Stimulated activated memory B cell treated with anti-CD40 and anti-IgM and Interleukin-4, amounts not matched to agents 10 μg/mL and 1 μg/mL and 100 μg/mL, for 72 hours (primary cell): ENCODE data around the gene ACSL5.
"Not testable (repeated sequence)": the region's sequence is repeated elsewhere in the genome, so short reads cannot be mapped to it uniquely, and the experiment has no call there.

Experiments used
- ATAC-seq: fragments of 150-1000 bp; cut with Tn5 transposase; 2 replicates; pipeline ENCODE4 v1.10.0; 2021
- H3K27ac Mint-ChIP-seq: one replicate; pipeline ENCODE4 v1.8.0; 2022; ENCODE audit warnings: mild to moderate bottlenecking, mixed read lengths
- H3K27me3 Mint-ChIP-seq: one replicate; pipeline ENCODE4 v1.8.0; 2022; ENCODE audit warnings: mixed read lengths
- H3K36me3 Mint-ChIP-seq: one replicate; pipeline ENCODE4 v1.8.0; 2022; ENCODE audit warnings: mixed read lengths
- H3K4me1 Mint-ChIP-seq: one replicate; pipeline ENCODE4 v1.8.0; 2022; ENCODE audit warnings: mixed read lengths
- H3K4me3 Mint-ChIP-seq: one replicate; pipeline ENCODE4 v1.8.0; 2022; ENCODE audit warnings: mild to moderate bottlenecking, moderate library complexity, mixed read lengths
- H3K9me3 Mint-ChIP-seq: one replicate; pipeline ENCODE4 v1.8.0; 2022; ENCODE audit warnings: mixed read lengths

The ACSL5 gene

GRCh38 chr10:112379635-112380296 lies 5.8 kb downstream of the ACSL5 start:
- Mint-ChIP-seq H3K4me1 (peaks cover 84% of the 10 kb centered on the region), H3K9me3 (no peaks in the 10 kb centered on the region), H3K27me3 (no peaks in the 10 kb centered on the region), H3K27ac (peak overlapping the region; percentile 29), H3K4me3 (no peak overlapping the region), H3K36me3 (peaks cover 33% of the 10 kb centered on the region)
- no peak for ATAC-seq

GRCh38 chr10:112382515-112383235 lies 8.8 kb downstream of the ACSL5 start:
- Mint-ChIP-seq H3K27me3 (no peaks in the 10 kb centered on the region), H3K9me3 (no peaks in the 10 kb centered on the region), H3K27ac (peak overlapping the region; percentile 12), H3K4me1 (peaks cover 81% of the 10 kb centered on the region), H3K36me3 (peaks cover 36% of the 10 kb centered on the region), H3K4me3 (no peak overlapping the region)
- no peak for ATAC-seq

- H3K27ac Mint-ChIP-seq, result no peak overlapping the region
- peak; percentile 66 for ATAC-seq
- H3K4me1 Mint-ChIP-seq, result peaks cover 81% of the 10 kb centered on the region
Observed at GRCh38 chr10:112383325-112383724, 9.4 kb downstream of the ACSL5 start.

GRCh38 chr10:112384141-112384540 lies 10.2 kb downstream of the ACSL5 start:
- H3K27me3 Mint-ChIP-seq, result no peaks in the 10 kb centered on the region
- peak overlapping the region; percentile 3 for H3K27ac Mint-ChIP-seq
- no peaks in the 10 kb centered on the region for H3K9me3 Mint-ChIP-seq
- H3K36me3 Mint-ChIP-seq, result peaks cover 36% of the 10 kb centered on the region
- no peak for ATAC-seq
- peaks cover 81% of the 10 kb centered on the region for H3K4me1 Mint-ChIP-seq
- no peak overlapping the region for H3K4me3 Mint-ChIP-seq

More at GRCh38 chr10:112383325-112383724, 9.4 kb downstream of the ACSL5 start:
- no peak overlapping the region for H3K4me3 Mint-ChIP-seq
- no peaks in the 10 kb centered on the region for H3K9me3 Mint-ChIP-seq
- peaks cover 36% of the 10 kb centered on the region for H3K36me3 Mint-ChIP-seq
- H3K27me3 Mint-ChIP-seq, result no peaks in the 10 kb centered on the region

GRCh38 chr10:112385201-112385600 lies 11.3 kb downstream of the ACSL5 start:
- H3K9me3 Mint-ChIP-seq, result no peaks in the 10 kb centered on the region
- peak overlapping the region; percentile 3 for H3K27ac Mint-ChIP-seq
- H3K27me3 Mint-ChIP-seq, result no peaks in the 10 kb centered on the region
- no peak for ATAC-seq
- H3K4me1 Mint-ChIP-seq, result peaks cover 82% of the 10 kb centered on the region
- H3K36me3 Mint-ChIP-seq, result peaks cover 31% of the 10 kb centered on the region
- no peak overlapping the region for H3K4me3 Mint-ChIP-seq

- Mint-ChIP-seq H3K27ac (peak overlapping the region; percentile 62), H3K4me1 (peaks cover 62% of the 10 kb centered on the region), H3K36me3 (peaks cover 12% of the 10 kb centered on the region)
- not testable (repeated sequence) for ATAC-seq, H3K4me3 Mint-ChIP-seq, H3K27me3 Mint-ChIP-seq, H3K9me3 Mint-ChIP-seq
Observed at GRCh38 chr10:112388056-112388455, 14.1 kb downstream of the ACSL5 start.

- Mint-ChIP-seq H3K9me3 (no peaks in the 10 kb centered on the region), H3K27ac (peak overlapping the region; percentile 62), H3K4me3 (no peak overlapping the region), H3K27me3 (no peaks in the 10 kb centered on the region), H3K4me1 (peaks cover 62% of the 10 kb centered on the region), H3K36me3 (peaks cover 12% of the 10 kb centered on the region)
- no peak for ATAC-seq
Observed at GRCh38 chr10:112388548-112388947, 14.6 kb downstream of the ACSL5 start.

GRCh38 chr10:112389271-112389822 lies 15.4 kb downstream of the ACSL5 start:
- Mint-ChIP-seq H3K9me3 (no peaks in the 10 kb centered on the region), H3K27me3 (no peaks in the 10 kb centered on the region), H3K4me3 (peak overlapping the region; percentile 6), H3K4me1 (peaks cover 57% of the 10 kb centered on the region), H3K36me3 (peaks cover 7% of the 10 kb centered on the region), H3K27ac (peak overlapping the region; percentile 62)
- ATAC-seq, result peak; percentile 93

GRCh38 chr10:112390125-112390703 lies 16.3 kb downstream of the ACSL5 start:
- no peaks in the 10 kb centered on the region for H3K27me3 Mint-ChIP-seq
- peaks cover 48% of the 10 kb centered on the region for H3K4me1 Mint-ChIP-seq
- no peak for ATAC-seq

GRCh38 chr10:112393341-112393740 lies 19.4 kb downstream of the ACSL5 start:
- Mint-ChIP-seq H3K4me1 (peaks cover 21% of the 10 kb centered on the region), H3K27ac (no peak overlapping the region), H3K27me3 (no peaks in the 10 kb centered on the region), H3K4me3 (no peak overlapping the region), H3K36me3 (no peaks in the 10 kb centered on the region), H3K9me3 (no peaks in the 10 kb centered on the region)
- ATAC-seq, result no peak

More at GRCh38 chr10:112390125-112390703, 16.3 kb downstream of the ACSL5 start:
- Mint-ChIP-seq H3K36me3 (no peaks in the 10 kb centered on the region), H3K4me3 (no peak overlapping the region), H3K9me3 (no peaks in the 10 kb centered on the region), H3K27ac (peak overlapping the region; percentile 62)

GRCh38 chr10:112393827-112394226 lies 19.9 kb downstream of the ACSL5 start:
- H3K4me1 Mint-ChIP-seq, result peaks cover 16% of the 10 kb centered on the region
- no peak for ATAC-seq
- no peaks in the 10 kb centered on the region for H3K36me3 Mint-ChIP-seq
- no peak overlapping the region for H3K4me3 Mint-ChIP-seq
- H3K27ac Mint-ChIP-seq, result no peak overlapping the region
- H3K9me3 Mint-ChIP-seq, result no peaks in the 10 kb centered on the region
- H3K27me3 Mint-ChIP-seq, result no peaks in the 10 kb centered on the region

- Mint-ChIP-seq H3K27me3 (no peaks in the 10 kb centered on the region), H3K36me3 (peaks cover 3% of the 10 kb centered on the region), H3K9me3 (no peaks in the 10 kb centered on the region), H3K27ac (no peak overlapping the region), H3K4me3 (no peak overlapping the region), H3K4me1 (peaks cover 10% of the 10 kb centered on the region)
- ATAC-seq, result no peak
Observed at GRCh38 chr10:112394475-112394875, 20.6 kb downstream of the ACSL5 start.

GRCh38 chr10:112395809-112396530 lies 22.1 kb downstream of the ACSL5 start:
- ATAC-seq, result no peak
- no peaks in the 10 kb centered on the region for H3K4me1 Mint-ChIP-seq
- H3K9me3 Mint-ChIP-seq, result no peaks in the 10 kb centered on the region
- H3K36me3 Mint-ChIP-seq, result peaks cover 7% of the 10 kb centered on the region
- H3K27ac Mint-ChIP-seq, result no peak overlapping the region
- H3K4me3 Mint-ChIP-seq, result no peak overlapping the region
- no peaks in the 10 kb centered on the region for H3K27me3 Mint-ChIP-seq

- H3K36me3 Mint-ChIP-seq, result peaks cover 17% of the 10 kb centered on the region
- ATAC-seq, result no peak
- no peak overlapping the region for H3K27ac Mint-ChIP-seq
- no peaks in the 10 kb centered on the region for H3K4me1 Mint-ChIP-seq
- H3K9me3 Mint-ChIP-seq, result no peaks in the 10 kb centered on the region
- no peaks in the 10 kb centered on the region for H3K27me3 Mint-ChIP-seq
- no peak overlapping the region for H3K4me3 Mint-ChIP-seq
Observed at GRCh38 chr10:112397592-112397991, 23.7 kb downstream of the ACSL5 start.

GRCh38 chr10:112402917-112403316 lies 29.0 kb downstream of the ACSL5 start:
- H3K27me3 Mint-ChIP-seq, result no peaks in the 10 kb centered on the region
- H3K9me3 Mint-ChIP-seq, result peaks cover 10% of the 10 kb centered on the region
- no peak overlapping the region for H3K4me3 Mint-ChIP-seq
- H3K4me1 Mint-ChIP-seq, result peaks cover 15% of the 10 kb centered on the region
- ATAC-seq, result no peak
- no peak overlapping the region for H3K27ac Mint-ChIP-seq
- peaks cover 67% of the 10 kb centered on the region for H3K36me3 Mint-ChIP-seq
